ENCODE measurements around the gene NAGLU. TPM values are rescaled to one million over a fixed set of nuclear protein-coding genes. Genes with fewer than 3 reads are reported as not detected.

NAGLU gene
- total and polyA plus RNA-seq, 10 of the 15 experiments (the other 5 are each of a cell fraction or from before 2014, with no cell fraction given): 0.23 to 27.5 (median 8.9) TPM

- Histone ChIP-seq H3K9me3 (replicated peaks; ENCODE audit: control insufficient read depth, insufficient read depth, low read length) (no peaks in the 10 kb centered on the region), H3K4me3 (no peak overlapping the region), H2AFZ (ENCODE audit: control insufficient read depth, low read depth, low read length) (no peak overlapping the region), H3K4me2 (ENCODE audit: control insufficient read depth, insufficient read depth) (peak overlapping the region; percentile 0; the same call in 1 of the 2 replicates), H3K27ac (ENCODE audit: control insufficient read depth, insufficient read depth) (peak overlapping the region; percentile 1; the same call in 1 of the 2 replicates), H3K79me2 (ENCODE audit: control insufficient read depth, insufficient read depth, low read length) (no peaks in the 10 kb centered on the region), H3K36me3 (ENCODE audit: control insufficient read depth in 2 of 2, insufficient read depth in 2 of 2, low read length in 1 of 2) (peaks cover 13 to 14% of the 10 kb centered on the region in 2 experiments; a peak in 3 of 4 replicates), H3K4me1 (ENCODE audit: control insufficient read depth, insufficient read depth, low read length) (peaks cover 9% of the 10 kb centered on the region), H3K9ac (ENCODE audit: control insufficient read depth, insufficient read depth, low read length) (no peak overlapping the region), H3K27me3 (replicated peaks in 1 of 2; ENCODE audit: control insufficient read depth in 2 of 2, insufficient read depth in 2 of 2, low read length in 1 of 2) (no peaks in the 10 kb centered on the region), H4K20me1 (ENCODE audit: control insufficient read depth, insufficient read depth) (no peaks in the 10 kb centered on the region)
- POLR2A ChIA-PET: interaction anchor here (0.6 to 1.0 kb wide), 3 partner anchors 18 to 83 kb away, joined by 3 to 5 read pairs (median 3); no protein-coding TSS in a partner anchor
- RAD21 ChIA-PET (ENCODE audit: unreplicated experiment): interaction anchor here (0.8 to 2.0 kb wide), 11 partner anchors 14 to 110 kb away, joined by 3 to 11 read pairs (median 4); no protein-coding TSS in a partner anchor
- BruUV-seq (replicated peaks): no TSS peak
- in situ Hi-C loops (cut with MboI): no loop called here
- ATAC-seq (peak; percentile 94), FAIRE-seq (peak; percentile 31), DNase-seq (ENCODE audit: low read depth, low spot score) (no peak)
- intact Hi-C loops (cut with micrococcal nuclease; ENCODE audit: unreplicated experiment): no loop called here
- CTCF ChIA-PET: interaction anchor here (0.6 to 10.4 kb wide), 13 partner anchors 15 to 191 kb away, joined by 3 to 120 read pairs (median 6); no protein-coding TSS in a partner anchor
- SMC1A ChIA-PET (ENCODE audit: uncharacterized antibody, unreplicated experiment): interaction anchor here (0.9 to 2.7 kb wide), 13 partner anchors 15 to 106 kb away, joined by 3 to 16 read pairs (median 4); no protein-coding TSS in a partner anchor
- 3% methylated on average over 6 of the region's 6 CpGs for WGBS (ENCODE audit: insufficient coverage, insufficient replicate concordance, low lambda C conversion rate, missing lambda C conversion rate)
- TF ChIP-seq BCLAF1 (IDR thresholded peaks at IDR 0.05) (no peak), ASH2L (IDR thresholded peaks at IDR 0.05; ENCODE audit: borderline replicate concordance, low read depth) (no peak), CEBPB (IDR thresholded peaks at IDR 0.05; ENCODE audit: borderline replicate concordance in 1 of 2, low read depth in 2 of 2, low read length in 2 of 2) (no peak), RB1 (IDR thresholded peaks at IDR 0.05; ENCODE audit: borderline replicate concordance) (no peak), RUNX3 (IDR thresholded peaks at IDR 0.05; ENCODE audit: low read length) (peak; percentile 47), IKZF2 (IDR thresholded peaks at IDR 0.05) (peak; percentile 81 to 82), MTA3 (IDR thresholded peaks at IDR 0.05; ENCODE audit: borderline replicate concordance, low read length) (peak; percentile 34; the same call in 1 of the 2 replicates), HDAC2 (IDR thresholded peaks at IDR 0.05) (no peak), SREBF1 (IDR thresholded peaks at IDR 0.05; ENCODE audit: low read length) (no peak), EED (IDR thresholded peaks at IDR 0.05; ENCODE audit: low read depth) (peak; percentile 86), RELB (IDR thresholded peaks at IDR 0.05; ENCODE audit: low read depth) (peak; percentile 82), RAD51 (IDR thresholded peaks at IDR 0.05) (peak; percentile 25; the same call in 1 of the 2 replicates), IKZF1 (conservative IDR thresholded peaks at IDR 0.05) (peak; percentile 75), CREB1 (IDR thresholded peaks at IDR 0.05; ENCODE audit: low read depth) (no peak), TARDBP (IDR thresholded peaks at IDR 0.05; ENCODE audit: borderline replicate concordance) (no peak), NR2F1 (conservative IDR thresholded peaks at IDR 0.05) (peak; percentile 60), PKNOX1 (IDR thresholded peaks at IDR 0.05) (no peak), CREM (IDR thresholded peaks at IDR 0.05; ENCODE audit: low read depth) (peak; percentile 27; the same call in 1 of the 2 replicates)
These were observed 23.2 kb upstream of the NAGLU start for GRCh38 chr17:42512733-42513251.

Measured in GM12878 (cell line).